ENCODE results near the gene PSG11.
"Not testable (repeated sequence)": the region's sequence is repeated elsewhere in the genome, so short reads cannot be mapped to it uniquely, and the experiment has no call there.

Gene PSG11

DNA sequence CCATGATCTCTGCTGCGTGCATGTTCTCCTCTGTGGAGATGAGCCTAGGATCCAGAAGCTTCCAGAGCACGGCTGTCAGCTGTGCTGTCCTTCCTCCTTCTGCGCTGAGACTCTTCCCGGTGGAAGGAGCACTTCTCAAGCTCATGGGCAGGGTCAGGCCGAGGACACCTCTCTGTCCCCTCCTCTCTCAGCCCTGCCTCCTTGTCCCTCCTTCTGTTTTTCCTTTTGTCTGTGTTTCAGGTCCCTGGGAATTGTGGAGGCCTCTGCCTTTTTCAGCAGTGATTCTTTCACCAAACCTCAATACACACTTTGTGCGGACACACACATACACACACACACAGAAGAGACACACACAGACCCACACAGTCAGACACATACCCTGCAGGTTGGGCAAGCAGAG is at the start of gene PSG11:
TSS of gene PSG11 (minus strand) at position 101 of the 400 bp plus-strand sequence. CDS start at position 4, 97 bp downstream.
- DNase-seq = not testable (repeated sequence)

DNA sequence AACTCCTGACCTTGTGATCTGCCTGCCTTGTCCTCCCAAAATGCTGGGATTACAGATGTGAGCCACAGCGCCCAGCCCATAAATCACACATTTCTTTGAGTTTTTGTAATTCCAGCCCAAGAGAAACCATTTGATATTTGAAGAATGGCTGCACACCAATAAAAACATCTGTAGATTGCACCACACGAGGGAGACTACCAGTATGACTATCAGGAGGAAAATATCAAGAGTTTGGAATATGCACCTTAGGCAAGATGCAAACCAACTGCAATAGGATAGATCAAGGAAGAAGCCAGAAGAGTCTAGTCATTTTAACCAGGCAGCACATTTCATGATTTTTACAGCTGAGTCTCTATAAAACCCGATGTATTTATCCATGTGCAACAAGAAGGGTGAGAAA is 36.1 kb upstream of the PSG11 start:
- not testable (repeated sequence) for DNase-seq

GRCh38 chr19:43061326-43061725 is 35.1 kb upstream of the PSG11 start:
- not testable (repeated sequence) for DNase-seq

GRCh38 chr19:43060254-43060653 is 34.0 kb upstream of the PSG11 start:
- DNase-seq = not testable (repeated sequence)

GRCh38 chr19:43059482-43059881 is 33.2 kb upstream of the PSG11 start:
- DNase-seq = not testable (repeated sequence)

GRCh38 chr19:43058440-43058839 is 32.2 kb upstream of the PSG11 start:
- not testable (repeated sequence) for DNase-seq

- not testable (repeated sequence) for DNase-seq
These were observed 21.7 kb upstream of the PSG11 start for GRCh38 chr19:43047966-43048365.

- not testable (repeated sequence) for DNase-seq
These were observed 20.3 kb upstream of the PSG11 start for GRCh38 chr19:43046578-43046977.

DNA sequence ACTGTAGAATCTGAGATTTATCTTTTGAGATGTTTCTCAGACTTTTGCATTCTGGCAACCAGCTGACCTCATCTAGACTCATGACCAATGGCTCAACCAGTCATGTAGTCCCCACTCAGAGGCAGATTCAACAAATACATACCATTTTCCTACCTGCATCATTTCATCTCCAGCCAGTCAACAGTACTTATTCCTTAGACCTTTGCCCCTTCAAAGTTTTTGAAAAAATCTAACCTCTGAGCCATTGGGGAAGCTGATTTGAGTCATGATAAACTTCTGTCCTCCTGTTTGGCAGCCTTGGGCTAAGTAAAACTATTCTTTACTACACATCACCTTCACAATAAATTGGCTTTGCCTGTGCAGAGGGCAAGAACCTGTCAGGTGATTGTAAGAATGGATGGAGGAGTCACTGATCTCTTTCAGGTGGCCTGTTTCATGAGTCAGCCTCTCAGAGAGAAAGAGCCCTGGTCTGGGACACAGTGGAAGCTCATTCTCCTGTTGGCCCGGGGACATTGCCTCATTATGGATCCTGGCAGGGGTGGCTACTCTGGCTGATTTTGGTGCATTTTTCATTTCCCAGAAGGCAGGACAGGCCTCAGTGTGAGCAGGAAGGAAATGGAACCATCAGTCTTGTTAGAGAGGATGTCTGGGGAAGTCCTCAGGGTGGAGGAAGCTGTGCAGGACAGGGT is 17.4 kb upstream of the PSG11 start:
- not testable (repeated sequence) for DNase-seq

- not testable (repeated sequence) for DNase-seq
These were observed 5.4 kb upstream of the PSG11 start for GRCh38 chr19:43031645-43032044.

DNA sequence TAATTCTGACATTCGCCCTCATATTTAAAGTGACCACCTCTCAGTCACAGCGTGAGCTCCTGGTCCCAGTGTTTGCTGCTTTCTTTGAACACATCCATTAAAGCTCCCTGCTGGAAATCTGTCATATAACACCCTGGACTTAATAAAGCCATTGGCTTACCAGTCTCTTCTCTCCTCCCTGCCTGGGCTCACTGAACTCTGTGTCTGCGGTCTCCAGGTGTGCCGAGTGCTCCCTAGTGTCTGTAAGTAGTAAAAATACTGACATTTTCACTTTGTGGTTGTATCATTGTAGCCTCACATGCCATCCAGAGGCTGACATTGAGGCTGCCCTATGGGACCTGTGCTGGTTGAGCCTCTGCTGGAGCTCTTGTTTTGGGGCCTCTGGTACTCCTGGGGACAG is 2.6 kb upstream of the PSG11 start:
- DNase-seq = no peak

- not testable (repeated sequence) for DNase-seq
These were observed 1.7 kb upstream of the PSG11 start for GRCh38 chr19:43027985-43028384.

DNA sequence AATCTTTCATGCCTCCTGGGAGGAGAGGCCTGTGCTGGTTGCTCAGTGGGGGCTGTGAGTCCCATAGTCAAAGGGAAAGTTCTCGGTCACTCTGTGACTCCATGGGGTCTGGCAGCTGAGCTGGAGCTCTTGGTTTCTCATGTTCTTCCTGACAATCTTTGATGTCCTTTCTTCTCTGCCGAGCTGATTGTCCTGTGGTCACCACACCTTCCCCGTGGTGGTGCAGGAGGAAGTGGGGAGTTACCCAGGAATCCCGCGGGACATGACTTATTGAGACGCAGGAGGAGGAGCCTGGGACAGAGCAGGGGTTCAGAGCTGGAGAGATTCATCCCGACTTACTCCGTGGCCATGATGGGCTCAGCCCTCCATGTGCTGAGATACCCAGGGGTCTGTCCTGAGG is 792 bp upstream of the PSG11 start:
- not testable (repeated sequence) for DNase-seq

DNA sequence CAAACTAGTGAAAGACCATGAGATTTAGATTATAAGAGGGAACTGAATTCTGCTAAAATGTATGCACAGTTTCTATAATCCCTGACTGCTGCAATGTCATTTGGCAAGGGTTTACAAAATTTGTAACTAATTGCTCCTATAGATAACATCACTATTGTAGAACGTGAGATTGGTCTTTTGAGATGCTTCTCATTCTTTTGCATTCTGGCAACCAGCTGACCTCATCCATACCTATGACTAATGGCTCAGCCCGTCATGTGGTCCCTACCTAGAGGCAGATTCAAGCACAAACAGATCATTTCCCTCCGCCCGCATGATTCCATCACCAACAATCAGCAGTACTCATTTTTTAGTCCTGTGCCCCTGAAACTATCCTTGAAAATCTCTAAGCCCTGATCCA is 4.2 kb downstream of the PSG11 start:
- DNase-seq = not testable (repeated sequence)

GRCh38 chr19:43021629-43022028 is 4.6 kb downstream of the PSG11 start:
- DNase-seq = not testable (repeated sequence)

GRCh38 chr19:43019588-43019987 is 6.7 kb downstream of the PSG11 start:
- DNase-seq = not testable (repeated sequence)

DNA sequence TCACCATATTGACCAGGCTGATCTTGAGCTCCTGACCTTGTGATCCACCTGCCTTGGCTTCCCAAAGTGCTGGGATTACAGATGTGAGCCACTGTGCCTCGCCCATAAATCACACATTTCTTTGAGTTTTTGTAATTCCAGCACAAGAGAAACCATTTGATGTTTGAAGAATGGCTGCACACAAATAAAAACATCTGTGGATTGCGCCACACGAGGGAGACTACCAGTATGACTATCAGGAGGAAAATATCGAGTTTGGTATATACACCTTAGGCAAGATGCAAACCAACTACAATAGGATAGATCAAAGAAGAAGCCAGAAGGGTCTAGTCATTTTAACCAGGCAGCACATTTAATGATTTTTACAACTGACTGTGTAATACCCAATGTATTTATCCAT is 20.4 kb downstream of the PSG11 start:
- DNase-seq = not testable (repeated sequence)

DNA sequence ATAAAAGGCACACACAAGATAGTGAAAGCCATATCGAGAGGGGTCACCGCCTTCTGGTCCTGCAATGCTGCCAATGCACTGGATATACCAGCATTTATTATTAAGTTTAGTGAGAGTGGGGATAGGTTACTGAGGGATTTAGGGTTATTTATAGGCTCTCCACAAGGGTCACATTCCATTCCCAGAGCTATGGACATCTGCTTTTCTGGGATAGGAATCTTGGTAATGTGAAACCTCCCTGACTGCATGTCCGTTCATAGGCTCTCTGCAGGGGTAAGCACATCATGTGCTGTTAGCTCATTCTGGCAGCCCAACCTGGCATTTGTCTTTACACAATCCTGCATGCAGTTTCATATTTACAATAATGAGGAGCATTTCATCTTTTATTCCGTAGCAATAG is 21.4 kb downstream of the PSG11 start:
- not testable (repeated sequence) for DNase-seq

GRCh38 chr19:43003634-43004033 is 22.6 kb downstream of the PSG11 start:
- not testable (repeated sequence) for DNase-seq

GRCh38 chr19:43002948-43003347 is 23.3 kb downstream of the PSG11 start:
- not testable (repeated sequence) for DNase-seq

GRCh38 chr19:42996161-42996560 is 30.1 kb downstream of the PSG11 start:
- not testable (repeated sequence) for DNase-seq

DNA sequence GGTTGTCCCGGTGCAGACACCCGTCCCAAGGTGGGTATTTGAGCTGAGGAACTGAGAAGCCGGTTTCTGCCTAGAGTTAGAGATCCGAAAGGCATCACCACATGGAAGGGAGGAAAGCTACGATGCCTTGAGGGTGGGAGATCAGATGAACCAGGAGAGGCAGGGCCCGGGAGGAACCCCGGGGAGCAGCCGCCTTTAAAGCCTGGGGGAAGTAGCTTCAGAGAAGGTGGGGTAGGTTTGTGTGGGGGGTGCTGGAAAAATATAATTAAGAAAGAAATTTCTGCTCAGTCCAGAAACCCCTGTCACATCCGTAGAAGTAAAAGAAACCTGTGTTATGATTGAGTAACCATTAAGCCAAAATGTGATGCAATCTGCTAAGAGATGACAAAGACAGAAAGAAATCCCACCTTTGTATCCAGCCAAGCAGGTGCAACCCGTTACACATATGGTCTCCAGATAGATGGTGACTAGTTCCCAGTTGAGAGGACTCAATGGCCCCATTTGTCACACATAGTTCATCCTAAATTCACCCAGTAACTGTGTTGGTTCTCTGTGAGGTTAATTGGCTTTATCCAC is 34.2 kb downstream of the PSG11 start:
- DNase-seq = not testable (repeated sequence)

- DNase-seq = no peak
These were observed 36.4 kb downstream of the PSG11 start for GRCh38 chr19:42989851-42990250.

DNA sequence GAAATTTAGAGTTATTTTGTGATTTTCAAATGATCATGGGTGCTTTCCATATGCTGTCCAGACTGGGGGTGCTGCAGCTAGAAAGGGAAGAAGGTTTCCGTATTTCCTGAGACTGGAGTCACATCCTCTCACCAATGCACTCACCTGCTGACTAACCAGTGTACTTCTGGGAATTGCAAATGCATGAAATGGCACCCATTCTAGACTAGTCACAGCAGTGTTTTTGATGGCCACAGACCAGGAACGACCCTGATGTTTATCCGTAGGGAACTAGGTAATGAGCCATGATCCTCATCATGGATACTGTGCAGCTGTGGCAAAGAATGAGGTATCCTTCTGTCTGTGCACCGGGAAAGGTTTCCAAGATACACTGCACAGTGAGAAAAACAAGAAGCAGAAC is 37.1 kb downstream of the PSG11 start:
- not testable (repeated sequence) for DNase-seq
